ENCODE results near the gene RMND1.
"Not testable (repeated sequence)": the region's sequence is repeated elsewhere in the genome, so short reads cannot be mapped to it uniquely, and the experiment has no call there.

DNA sequence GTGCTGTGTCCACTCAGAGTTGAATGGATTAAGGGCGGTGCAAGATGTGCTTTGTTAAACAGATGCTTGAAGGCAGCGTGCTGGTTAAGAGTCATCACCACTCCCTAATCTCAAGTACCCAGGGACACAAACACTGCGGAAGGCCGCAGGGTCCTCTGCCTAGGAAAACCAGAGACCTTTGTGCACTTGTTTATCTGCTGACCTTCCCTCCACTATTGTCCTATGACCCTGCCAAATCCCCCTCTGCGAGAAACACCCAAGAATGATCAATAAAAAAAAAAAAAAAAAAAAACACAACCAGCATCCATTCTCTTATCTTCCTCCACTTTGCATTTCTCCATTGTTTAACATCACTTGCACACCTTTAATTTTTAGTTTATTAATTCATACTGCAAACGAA, 998 bp downstream of the RMND1 start:
- not testable (repeated sequence) for TF ChIP-seq SP1 (IDR thresholded peaks at IDR 0.05); ARNT (IDR thresholded peaks at IDR 0.05); NFRKB (IDR thresholded peaks at IDR 0.05); FOXM1 (IDR thresholded peaks at IDR 0.05; ENCODE audit: borderline replicate concordance)
